Measurements from ENCODE around the gene OSBPL5.

DNA sequence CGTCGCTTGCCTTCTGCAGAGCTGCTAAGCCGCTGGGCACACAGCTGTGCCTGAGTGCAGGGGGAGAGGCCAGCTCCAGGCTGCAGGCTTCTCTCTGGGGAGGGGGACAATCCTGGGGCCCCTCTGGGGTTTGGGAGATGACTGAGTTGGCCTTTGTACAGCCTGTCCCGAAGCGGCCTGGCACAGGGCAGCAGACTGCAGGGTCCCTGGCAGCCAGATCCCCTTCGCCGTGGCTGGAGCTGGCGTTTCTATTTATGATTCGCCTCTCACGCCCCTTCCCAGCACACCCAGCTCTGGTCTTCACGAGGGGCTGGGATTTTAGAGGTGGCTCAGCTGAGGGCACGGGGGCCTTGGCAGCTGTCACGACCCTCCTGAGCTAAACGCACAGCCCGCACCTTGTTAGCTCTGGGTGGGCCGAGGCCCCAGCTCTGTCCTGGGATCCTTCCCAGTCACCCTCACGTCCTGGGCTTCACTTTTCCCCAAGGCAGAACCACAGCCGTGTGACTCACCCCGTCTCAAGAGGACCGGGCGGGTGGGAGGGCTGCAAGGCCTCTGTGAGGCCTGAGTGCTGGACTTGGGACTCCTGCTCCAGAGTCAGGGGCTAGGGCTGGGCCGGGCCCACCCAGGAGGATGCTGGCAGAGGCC lies 18.4 kb downstream of the OSBPL5 start:
- TF ChIP-seq EZH2 (IDR thresholded peaks at IDR 0.05; ENCODE audit: low read depth), result no peak
- TF ChIP-seq, protein P1, sequence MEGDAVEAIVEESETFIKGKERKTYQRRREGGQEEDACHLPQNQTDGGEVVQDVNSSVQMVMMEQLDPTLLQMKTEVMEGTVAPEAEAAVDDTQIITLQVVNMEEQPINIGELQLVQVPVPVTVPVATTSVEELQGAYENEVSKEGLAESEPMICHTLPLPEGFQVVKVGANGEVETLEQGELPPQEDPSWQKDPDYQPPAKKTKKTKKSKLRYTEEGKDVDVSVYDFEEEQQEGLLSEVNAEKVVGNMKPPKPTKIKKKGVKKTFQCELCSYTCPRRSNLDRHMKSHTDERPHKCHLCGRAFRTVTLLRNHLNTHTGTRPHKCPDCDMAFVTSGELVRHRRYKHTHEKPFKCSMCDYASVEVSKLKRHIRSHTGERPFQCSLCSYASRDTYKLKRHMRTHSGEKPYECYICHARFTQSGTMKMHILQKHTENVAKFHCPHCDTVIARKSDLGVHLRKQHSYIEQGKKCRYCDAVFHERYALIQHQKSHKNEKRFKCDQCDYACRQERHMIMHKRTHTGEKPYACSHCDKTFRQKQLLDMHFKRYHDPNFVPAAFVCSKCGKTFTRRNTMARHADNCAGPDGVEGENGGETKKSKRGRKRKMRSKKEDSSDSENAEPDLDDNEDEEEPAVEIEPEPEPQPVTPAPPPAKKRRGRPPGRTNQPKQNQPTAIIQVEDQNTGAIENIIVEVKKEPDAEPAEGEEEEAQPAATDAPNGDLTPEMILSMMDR (conservative IDR thresholded peaks at IDR 0.05), result no peak
